GM12874 (cell line): ENCODE results near the gene NPFFR1.

Experiments used
- TF ChIP-seq, protein P1 (sequence below): IDR thresholded peaks from 2 replicates; pipeline ENCODE4 v1.5.1; 2011; ENCODE audit warnings: low read depth, mild to moderate bottlenecking, control low read depth, low read length, moderate library complexity; ENCODE audit not compliant: insufficient read depth

Gene NPFFR1

DNA sequence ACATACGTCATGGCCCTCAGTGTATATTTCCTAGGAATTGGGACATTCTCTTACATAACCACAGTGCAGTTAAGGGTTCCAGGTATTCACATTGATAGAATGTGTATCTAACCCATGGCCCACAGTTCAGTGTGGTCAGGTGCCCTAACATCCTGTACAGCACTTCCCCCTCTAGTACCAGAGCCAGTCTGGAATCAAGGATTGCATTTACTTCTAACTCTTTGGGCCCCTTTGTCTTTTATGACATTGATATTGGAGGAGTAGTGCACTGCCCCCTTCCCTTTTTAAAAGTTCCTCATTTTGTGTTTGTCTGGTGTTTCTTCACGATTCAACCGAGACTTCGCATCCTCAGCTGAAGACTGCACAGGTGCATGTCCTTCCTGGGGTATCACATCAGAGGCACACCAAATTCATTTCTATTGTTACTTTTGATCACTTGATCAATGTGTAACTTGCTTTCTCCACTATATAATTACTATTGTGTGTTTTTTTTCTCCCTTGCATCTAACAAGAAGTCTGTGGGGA, 22.4 kb upstream of the NPFFR1 start:
- TF ChIP-seq, protein P1, sequence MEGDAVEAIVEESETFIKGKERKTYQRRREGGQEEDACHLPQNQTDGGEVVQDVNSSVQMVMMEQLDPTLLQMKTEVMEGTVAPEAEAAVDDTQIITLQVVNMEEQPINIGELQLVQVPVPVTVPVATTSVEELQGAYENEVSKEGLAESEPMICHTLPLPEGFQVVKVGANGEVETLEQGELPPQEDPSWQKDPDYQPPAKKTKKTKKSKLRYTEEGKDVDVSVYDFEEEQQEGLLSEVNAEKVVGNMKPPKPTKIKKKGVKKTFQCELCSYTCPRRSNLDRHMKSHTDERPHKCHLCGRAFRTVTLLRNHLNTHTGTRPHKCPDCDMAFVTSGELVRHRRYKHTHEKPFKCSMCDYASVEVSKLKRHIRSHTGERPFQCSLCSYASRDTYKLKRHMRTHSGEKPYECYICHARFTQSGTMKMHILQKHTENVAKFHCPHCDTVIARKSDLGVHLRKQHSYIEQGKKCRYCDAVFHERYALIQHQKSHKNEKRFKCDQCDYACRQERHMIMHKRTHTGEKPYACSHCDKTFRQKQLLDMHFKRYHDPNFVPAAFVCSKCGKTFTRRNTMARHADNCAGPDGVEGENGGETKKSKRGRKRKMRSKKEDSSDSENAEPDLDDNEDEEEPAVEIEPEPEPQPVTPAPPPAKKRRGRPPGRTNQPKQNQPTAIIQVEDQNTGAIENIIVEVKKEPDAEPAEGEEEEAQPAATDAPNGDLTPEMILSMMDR = no peak

DNA sequence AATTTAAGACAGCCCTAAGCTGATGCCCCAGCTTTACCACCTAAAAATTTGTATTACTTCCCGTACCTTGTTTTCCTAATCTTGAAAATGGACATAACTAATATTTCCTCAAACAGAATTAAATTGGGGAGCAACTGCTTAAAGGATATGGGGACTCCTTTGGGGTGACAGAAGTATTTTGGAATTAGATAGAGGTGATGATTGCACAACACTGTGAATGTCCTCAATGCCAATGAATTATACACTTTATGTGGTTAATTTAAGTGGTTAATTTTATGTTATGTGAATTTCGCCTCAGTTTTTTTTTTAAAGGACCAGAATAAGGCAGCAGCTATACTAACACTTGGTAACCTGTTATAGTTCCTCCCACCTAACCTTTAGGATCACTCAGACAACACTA, 19.9 kb upstream of the NPFFR1 start:
- TF ChIP-seq, protein P1 = no peak

DNA sequence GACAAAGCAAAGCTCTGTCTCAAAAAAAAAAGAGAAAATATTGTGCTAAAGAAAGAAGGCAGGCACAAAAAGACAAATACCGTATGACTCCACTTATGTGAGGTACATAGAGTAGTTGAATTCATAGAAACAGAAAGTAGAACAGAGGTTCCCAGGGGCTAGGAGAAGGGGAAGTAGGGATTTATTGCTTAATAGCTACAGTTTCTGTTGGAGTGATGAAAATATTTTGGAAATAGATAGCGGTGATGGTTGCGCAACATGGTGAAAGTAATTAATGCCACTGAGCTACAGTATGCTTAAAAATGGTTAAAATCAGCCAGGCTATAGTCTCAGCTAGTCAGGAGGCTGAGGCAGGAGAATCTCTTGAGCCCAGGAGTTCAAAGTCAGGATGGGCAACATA, 18.5 kb upstream of the NPFFR1 start:
- TF ChIP-seq, protein P1 = no peak

DNA sequence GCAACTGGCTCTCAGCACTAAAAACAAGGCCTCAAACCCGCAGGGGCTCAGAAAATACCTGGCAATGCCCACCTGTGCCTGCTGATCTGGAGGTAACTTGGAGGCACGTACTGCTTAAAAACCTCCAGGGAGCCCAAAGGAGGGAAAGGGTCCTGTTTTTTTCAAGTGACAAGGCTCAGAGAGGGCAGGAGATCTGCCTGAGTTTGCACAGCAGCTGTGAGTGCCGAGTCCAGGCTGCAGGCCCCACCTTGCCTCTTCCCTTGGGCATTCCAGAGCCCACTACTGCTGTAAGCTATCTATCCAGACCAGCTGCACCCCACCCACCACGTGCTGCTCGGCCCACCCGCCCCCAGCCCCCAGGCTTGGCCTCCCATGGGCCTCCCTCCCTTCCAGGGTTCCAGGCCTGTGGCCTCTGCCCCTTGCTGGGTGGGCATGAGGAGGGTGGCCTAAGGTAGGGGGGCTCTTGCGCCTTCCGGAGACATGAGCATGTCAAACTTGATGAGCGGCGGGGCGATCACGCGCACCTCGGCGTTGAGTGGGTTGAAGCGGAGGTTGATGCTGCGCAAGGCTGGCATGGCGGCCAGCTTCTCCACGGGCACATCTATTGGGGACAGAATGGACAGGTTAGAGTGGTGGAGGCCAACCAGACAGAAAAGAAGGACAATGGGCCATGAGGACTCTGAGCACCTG, 17.2 kb upstream of the NPFFR1 start:
- TF ChIP-seq, protein P1 = no peak

DNA sequence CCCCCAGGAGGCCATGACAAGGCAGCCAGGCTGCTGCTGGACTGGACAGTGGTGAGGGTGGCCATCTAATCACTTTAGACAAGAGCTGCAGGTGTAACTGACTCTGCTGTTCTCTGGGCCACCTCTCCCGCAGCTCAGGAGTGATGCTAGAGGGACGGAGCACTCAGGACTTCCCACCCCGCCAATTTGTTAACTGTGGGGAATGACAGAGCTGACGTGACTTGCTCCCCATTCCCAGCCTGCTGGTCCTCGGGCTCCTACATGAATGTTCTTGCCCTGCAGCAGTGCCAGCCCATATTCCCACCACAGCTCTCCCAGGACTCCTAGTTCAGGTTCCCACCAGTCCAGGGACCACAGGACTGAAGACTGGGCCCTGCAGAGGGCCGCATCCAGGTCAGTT, 16.7 kb upstream of the NPFFR1 start:
- TF ChIP-seq, protein P1 = no peak

DNA sequence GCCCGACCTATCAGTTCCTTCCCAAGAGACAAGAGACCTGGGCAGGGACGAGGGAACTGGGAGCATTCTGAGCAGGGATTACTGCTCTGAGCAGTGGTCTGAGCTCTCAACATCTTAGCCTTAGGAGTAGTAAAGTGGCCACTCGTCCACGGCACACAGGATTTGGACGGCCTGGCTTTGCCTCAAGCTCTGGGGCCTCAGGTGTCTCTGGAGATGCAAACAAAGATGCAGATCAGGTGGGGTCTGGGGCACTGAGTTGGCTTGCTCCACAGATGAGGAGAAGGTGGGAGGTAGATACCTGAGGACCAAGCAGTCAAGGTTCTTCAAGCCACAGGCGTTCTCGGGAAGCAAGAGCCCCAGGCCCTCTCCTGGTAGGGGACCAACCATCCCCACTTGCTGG, 16.1 kb upstream of the NPFFR1 start:
- TF ChIP-seq, protein P1 = no peak

DNA sequence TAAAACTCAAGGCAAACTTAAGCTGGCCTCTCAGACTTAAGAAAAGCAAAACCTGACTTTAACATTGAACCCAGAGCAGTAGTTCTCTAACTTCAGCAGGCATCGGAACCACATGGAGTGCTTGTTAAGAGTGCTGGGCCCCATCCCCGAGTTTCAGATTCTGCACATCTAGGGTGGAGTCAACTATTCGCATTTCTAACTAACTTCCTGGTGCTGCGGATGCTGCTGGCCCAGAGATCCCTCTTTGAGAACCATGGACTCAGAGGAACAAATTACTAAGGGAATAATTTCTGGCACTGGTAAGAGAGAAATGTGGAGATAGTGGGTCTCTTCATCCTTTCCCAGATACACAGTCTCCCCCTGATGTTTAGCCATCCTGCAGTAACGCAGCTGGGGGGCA, 14.6 kb upstream of the NPFFR1 start:
- TF ChIP-seq, protein P1 = no peak
